Mesenchymal stem cell (in vitro differentiated cells and primary cell): ENCODE data around the gene KLC1.
A peak's percentile ranks its signal among the peaks of the same experiment; 100 is the strongest.

Experiments
- DNase-seq: peaks from one replicate; pipeline ENCODE4 v3.0.0-alpha.2; 2013
- H2AFZ ChIP-seq: one replicate; pipeline ENCODE4 v1.6.1; 2013; ENCODE audit warnings: low read depth, mild to moderate bottlenecking, control low read depth, inconsistent platforms, low read length, moderate library complexity
- H2AK5ac ChIP-seq: 2 replicates; pipeline ENCODE4 v1.6.1; 2013; ENCODE audit warnings: low read length, moderate library complexity, mild to moderate bottlenecking, inconsistent platforms; ENCODE audit not compliant: severe bottlenecking
- H2BK120ac ChIP-seq: one replicate; pipeline ENCODE4 v1.6.1; 2013; ENCODE audit warnings: low read depth, mild to moderate bottlenecking, inconsistent platforms, low read length, moderate library complexity
- H2BK12ac ChIP-seq, 2 experiments: one replicate each; pipeline ENCODE4 v1.6.1; 2013; ENCODE audit warnings: inconsistent platforms in 2 of 2, low read length in 2 of 2, mild to moderate bottlenecking in 2 of 2, moderate library complexity in 2 of 2, control low read depth in 1 of 2
- H2BK15ac ChIP-seq: one replicate; pipeline ENCODE4 v1.6.1; 2013; ENCODE audit warnings: mild to moderate bottlenecking, low read depth, inconsistent platforms; ENCODE audit not compliant: poor library complexity, severe bottlenecking
- H2BK5ac ChIP-seq: 2 replicates; pipeline ENCODE4 v1.6.1; 2013; ENCODE audit warnings: low read depth, mild to moderate bottlenecking, low read length, control low read depth, inconsistent platforms; ENCODE audit not compliant: poor library complexity, severe bottlenecking
- H3K14ac ChIP-seq, 2 experiments: one replicate each; pipeline ENCODE4 v1.6.1; 2013; ENCODE audit warnings: inconsistent platforms in 2 of 2, low read length in 2 of 2, control low read depth in 1 of 2, mild to moderate bottlenecking in 1 of 2, moderate library complexity in 1 of 2
- H3K18ac ChIP-seq, 2 experiments: one replicate each; pipeline ENCODE4 v1.6.1; 2013; ENCODE audit warnings: inconsistent platforms in 2 of 2, low read length in 2 of 2, control low read depth in 1 of 2, low read depth in 1 of 2, mild to moderate bottlenecking in 1 of 2
- H3K23ac ChIP-seq, 2 experiments: one replicate each; pipeline ENCODE4 v1.6.1; 2013; ENCODE audit warnings: inconsistent platforms in 2 of 2, low read length in 2 of 2, mild to moderate bottlenecking in 2 of 2, moderate library complexity in 2 of 2, control low read depth in 1 of 2
- H3K27ac ChIP-seq: 2 replicates; pipeline ENCODE4 v1.5.1; 2013; ENCODE audit warnings: mild to moderate bottlenecking, moderate library complexity, low read length, control low read depth, inconsistent platforms; ENCODE audit not compliant: poor library complexity, severe bottlenecking
- H3K27me3 ChIP-seq, 2 experiments: 2 replicates each; pipeline versions ENCODE4 v1.6.1 to v1.7.0; 2013; ENCODE audit warnings: low read length in 2 of 2, mild to moderate bottlenecking in 2 of 2, moderate library complexity in 2 of 2, control low read depth in 1 of 2, inconsistent platforms in 1 of 2; ENCODE audit not compliant: control insufficient read depth in 1 of 2, insufficient read depth in 1 of 2
- H3K36me3 ChIP-seq, 2 experiments: 2 replicates each; pipeline versions ENCODE4 v1.6.1 to v1.7.0; 2013; ENCODE audit warnings: low read length in 2 of 2, control low read depth in 1 of 2, inconsistent platforms in 1 of 2, low read depth in 1 of 2, mild to moderate bottlenecking in 1 of 2; ENCODE audit not compliant: insufficient read depth in 2 of 2, control insufficient read depth in 1 of 2
- H3K4ac ChIP-seq, 2 experiments: one replicate each; pipeline ENCODE4 v1.6.1; 2013; ENCODE audit warnings: inconsistent platforms in 2 of 2, low read length in 2 of 2, mild to moderate bottlenecking in 2 of 2, moderate library complexity in 2 of 2, control low read depth in 1 of 2, low read depth in 1 of 2
- H3K4me1 ChIP-seq: 2 replicates; pipeline ENCODE4 v1.6.1; 2013; ENCODE audit warnings: low read depth, low read length, control low read depth; ENCODE audit not compliant: control insufficient read depth, insufficient read depth
- H3K4me2 ChIP-seq: 2 replicates; pipeline ENCODE4 v1.6.1; 2013; ENCODE audit warnings: low read length, mild to moderate bottlenecking, inconsistent platforms; ENCODE audit not compliant: poor library complexity, severe bottlenecking
- H3K4me3 ChIP-seq, 2 experiments: 2 replicates each; pipeline versions ENCODE4 v1.5.1 to v1.7.0; 2013; ENCODE audit warnings: low read length in 2 of 2, mild to moderate bottlenecking in 2 of 2, control low read depth in 1 of 2, low read depth in 1 of 2; ENCODE audit not compliant: insufficient read depth in 1 of 2
- H3K79me1 ChIP-seq: replicated peaks from 2 replicates; pipeline ENCODE4 v1.6.1; 2013; ENCODE audit warnings: mild to moderate bottlenecking, control low read depth, low read length, inconsistent platforms; ENCODE audit not compliant: poor library complexity, severe bottlenecking
- H3K9ac ChIP-seq: 2 replicates; pipeline ENCODE4 v1.7.0; 2013; ENCODE audit warnings: mild to moderate bottlenecking, low read length, moderate library complexity
- H3K9me3 ChIP-seq: 2 replicates; pipeline ENCODE4 v1.7.0; 2013; ENCODE audit warnings: mild to moderate bottlenecking, low read length; ENCODE audit not compliant: control insufficient read depth
- H4K8ac ChIP-seq: one replicate; pipeline ENCODE4 v1.6.1; 2013; ENCODE audit warnings: inconsistent platforms, mild to moderate bottlenecking, low read length, moderate library complexity
- H4K91ac ChIP-seq: one replicate; pipeline ENCODE4 v1.6.1; 2013; ENCODE audit warnings: mild to moderate bottlenecking, low read length, inconsistent platforms
- WGBS: methylation state at CpG from one replicate; pipeline ENCODE4 v1.1.7; 2013; ENCODE audit warnings: mixed read lengths; 5-methylcytosine and 5-hydroxymethylcytosine counted together

KLC1 gene

DNA sequence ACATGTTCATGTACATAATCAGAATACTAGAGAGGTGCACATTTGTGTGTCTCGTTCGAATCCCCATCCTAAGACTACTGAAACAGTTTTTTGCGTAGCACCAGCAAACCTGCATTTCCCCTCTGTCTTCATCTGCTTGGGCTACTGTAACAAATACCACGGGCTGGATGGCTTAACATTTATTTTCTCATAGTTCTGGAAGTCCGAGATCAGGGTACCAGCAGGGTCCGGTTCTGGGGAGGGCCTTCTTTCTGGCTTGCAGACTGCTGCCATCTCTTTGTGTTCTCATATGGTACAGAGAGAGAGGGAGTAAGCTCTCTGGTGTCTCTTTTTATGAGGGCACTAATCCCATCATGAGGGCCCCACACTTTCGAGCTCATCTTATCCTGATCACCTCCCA lies 30.6 kb downstream of the KLC1 start:
- Histone ChIP-seq H3K79me1 (peaks cover 17% of the 10 kb centered on the region), H2BK12ac (no peak overlapping the region), H2BK15ac (no peak overlapping the region), H3K27ac (no peak overlapping the region), H2BK5ac (no peak overlapping the region), H3K4me3 (no peak overlapping the region), H3K4ac (no peak overlapping the region), H3K9me3 (no peaks in the 10 kb centered on the region), H3K36me3 (peaks cover 62 to 90% of the 10 kb centered on the region in 2 experiments), H3K18ac (no peak overlapping the region), H2AK5ac (no peak overlapping the region), H3K4me1 (peaks cover 15% of the 10 kb centered on the region), H3K9ac (no peak overlapping the region), H3K27me3 (no peaks in the 10 kb centered on the region), H4K8ac (no peak overlapping the region), H2AFZ (no peak overlapping the region), H3K14ac (no peak overlapping the region), H3K23ac (no peak overlapping the region), H4K91ac (no peak overlapping the region), H3K4me2 (no peak overlapping the region), H2BK120ac (no peak overlapping the region)
- 81% methylated on average over 6 of the region's 7 CpGs for WGBS
- no peak for DNase-seq

- Histone ChIP-seq H4K91ac (no peak overlapping the region), H3K4ac (no peak overlapping the region), H2BK12ac (no peak overlapping the region), H3K9me3 (no peaks in the 10 kb centered on the region), H4K8ac (no peak overlapping the region), H3K23ac (no peak overlapping the region), H3K4me1 (peaks cover 13% of the 10 kb centered on the region), H3K9ac (no peak overlapping the region), H3K4me2 (no peak overlapping the region), H2BK120ac (no peak overlapping the region), H3K18ac (no peak overlapping the region), H2BK5ac (no peak overlapping the region), H3K79me1 (peaks cover 11% of the 10 kb centered on the region), H2AFZ (no peak overlapping the region), H3K14ac (no peak overlapping the region), H3K4me3 (no peak overlapping the region), H3K36me3 (peaks cover 63 to 80% of the 10 kb centered on the region in 2 experiments), H3K27me3 (no peaks in the 10 kb centered on the region), H2AK5ac (no peak overlapping the region), H3K27ac (no peak overlapping the region), H2BK15ac (no peak overlapping the region)
- no peak for DNase-seq
- 94% methylated on average over 10 of the region's 10 CpGs for WGBS
Measured at GRCh38 chr14:103662029-103662428, 33.0 kb downstream of the KLC1 start.

- Histone ChIP-seq H2AK5ac (no peak overlapping the region), H3K4me3 (no peak overlapping the region), H3K27me3 (no peaks in the 10 kb centered on the region), H2AFZ (no peak overlapping the region), H4K91ac (no peak overlapping the region), H3K18ac (no peak overlapping the region), H4K8ac (no peak overlapping the region), H2BK12ac (no peak overlapping the region), H3K4me1 (peaks cover 10% of the 10 kb centered on the region), H2BK5ac (no peak overlapping the region), H3K27ac (no peak overlapping the region), H3K4me2 (no peak overlapping the region), H3K9ac (no peak overlapping the region), H3K14ac (no peak overlapping the region), H3K4ac (no peak overlapping the region), H3K36me3 (peaks cover 64 to 79% of the 10 kb centered on the region in 2 experiments), H3K9me3 (no peaks in the 10 kb centered on the region), H3K79me1 (peaks cover 16% of the 10 kb centered on the region), H2BK120ac (no peak overlapping the region), H2BK15ac (no peak overlapping the region), H3K23ac (no peak overlapping the region)
- WGBS = over 99% methylated on average over 17 of the region's 17 CpGs
- no peak for DNase-seq
Measured at GRCh38 chr14:103662591-103662990, 33.6 kb downstream of the KLC1 start.

DNA sequence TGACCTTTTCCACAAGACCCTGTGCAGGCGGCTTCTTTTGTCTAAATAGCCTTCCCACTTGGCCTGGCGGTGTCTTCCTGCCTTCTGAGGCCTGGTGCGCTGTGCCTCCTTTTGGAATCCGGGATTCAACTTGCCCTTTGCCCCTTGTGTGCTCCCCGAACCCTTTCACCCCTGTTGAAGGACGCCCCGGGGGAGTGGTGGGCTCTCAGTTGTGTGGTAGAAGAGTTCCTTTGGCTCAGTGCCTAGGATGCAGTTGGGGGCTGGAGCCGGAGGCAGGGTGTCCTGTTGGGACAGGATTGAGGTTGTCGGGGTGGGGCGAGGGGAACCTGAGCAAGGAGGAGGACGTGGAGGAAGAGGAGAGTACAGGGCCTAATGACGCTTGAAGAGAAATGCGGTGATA lies 34.5 kb downstream of the KLC1 start:
- peak overlapping the region; percentile 15 for H4K91ac ChIP-seq

More for the DNA sequence above, 34.5 kb downstream of the KLC1 start:
- no peak overlapping the region for H3K4me2 ChIP-seq
- H3K9me3 ChIP-seq = no peaks in the 10 kb centered on the region
- peaks cover 20% of the 10 kb centered on the region for H3K79me1 ChIP-seq
- no peak overlapping the region for H2BK120ac ChIP-seq
- H3K14ac ChIP-seq = peak overlapping the region in 1 of 2 experiments; percentile 64
- H3K23ac ChIP-seq = peak overlapping the region in 1 of 2 experiments; percentile 37
- peak overlapping the region; percentile 81 for H4K8ac ChIP-seq
- peak overlapping the region; percentile 36 to 70 for H3K4ac ChIP-seq
- peak overlapping the region; percentile 41 to 90 for H3K18ac ChIP-seq
- DNase-seq = no peak
- peak overlapping the region; percentile 40 for H2AK5ac ChIP-seq
- no peaks in the 10 kb centered on the region for H3K27me3 ChIP-seq
- H3K27ac ChIP-seq = peak overlapping the region; percentile 88
- H3K4me1 ChIP-seq = peaks cover 8% of the 10 kb centered on the region
- peak overlapping the region; percentile 70 to 90 for H2BK12ac ChIP-seq
- H3K36me3 ChIP-seq = peaks cover 62 to 81% of the 10 kb centered on the region in 2 experiments
- H2BK5ac ChIP-seq = peak overlapping the region; percentile 21
- peak overlapping the region; percentile 18 for H3K9ac ChIP-seq
- H2BK15ac ChIP-seq = no peak overlapping the region
- no peak overlapping the region for H3K4me3 ChIP-seq
- H2AFZ ChIP-seq = no peak overlapping the region
- WGBS = 85% methylated on average over 8 of the region's 13 CpGs
